NCI-H460 (cell line): ENCODE data around the gene SAPCD1. TPM values are rescaled to one million over a fixed set of nuclear protein-coding genes. Genes with fewer than 3 reads are reported as not detected.
A peak's percentile ranks its signal among the peaks of the same experiment; 100 is the strongest.
"Not testable (repeated sequence)": the region's sequence is repeated elsewhere in the genome, so short reads cannot be mapped to it uniquely, and the experiment has no call there.

Experiments
- DNase-seq: peaks from one replicate; pipeline ENCODE4 v3.0.0-alpha.2; 2016; ENCODE audit warnings: low read depth; ENCODE audit errors: extremely low read depth
- small RNA-seq, 2 experiments: library from RNA; depleted of rRNA; stranded (forward); fragments of <200 nt; gene quantifications; one replicate each; pipeline ENCODE3, GENCODE V24; 2014
- total RNA-seq: library from RNA; depleted of rRNA; stranded (reverse); fragments of >200 nt; shearing (Covaris generic); gene quantifications from 2 replicates; pipeline ENCODE4 v1.2.3, GENCODE V29; 2014; rRNA removed

SAPCD1 gene
- total RNA-seq, 1 experiment from 2014 or later: 4.7 TPM

GRCh38 chr6:31794866-31795615 is 32.6 kb downstream of the SAPCD1 start:
- no peak for DNase-seq

- peak; percentile 83 for DNase-seq
Measured at GRCh38 chr6:31795616-31796298, 33.3 kb downstream of the SAPCD1 start, which contains the start of gene VARS1. Gene VARS1, minus strand, starts transcription at chr6:31795752. Its CDS starts 535 bp downstream, at chr6:31795217.

- DNase-seq: no peak
Measured at GRCh38 chr6:31796993-31797385, 34.5 kb downstream of the SAPCD1 start.

- no peak for DNase-seq
Measured at GRCh38 chr6:31797588-31797987, 35.1 kb downstream of the SAPCD1 start.

- no peak for DNase-seq
Measured at GRCh38 chr6:31799781-31800180, 37.3 kb downstream of the SAPCD1 start.

- DNase-seq: not testable (repeated sequence)
Measured at GRCh38 chr6:31801031-31801927, 38.8 kb downstream of the SAPCD1 start.

GRCh38 chr6:31805939-31806469 is 43.5 kb downstream of the SAPCD1 start:
- DNase-seq: no peak

GRCh38 chr6:31806470-31807272 is 44.2 kb downstream of the SAPCD1 start, which contains the start of gene LSM2:
Gene LSM2, minus strand, starts transcription at chr6:31806966. Its CDS starts 209 bp downstream, at chr6:31806757.
- DNase-seq: peak; percentile 91

GRCh38 chr6:31808599-31808998 is 46.1 kb downstream of the SAPCD1 start:
- DNase-seq: not testable (repeated sequence)

GRCh38 chr6:31811645-31812044 is 49.2 kb downstream of the SAPCD1 start:
- no peak for DNase-seq

- no peak for DNase-seq
Measured at GRCh38 chr6:31813465-31813849, 51.0 kb downstream of the SAPCD1 start.

Small RNAs within 50 kb of the gene (small RNA-seq; reads per million reads assigned to genes)
- gene LY6G6D: 0 reads per million in 2 experiments
- gene MSH5-SAPCD1: 0 reads per million in 2 experiments
- gene RF00019: 0 reads per million in 2 experiments
- 0 to 0.06 reads per million in 2 experiments for gene RNU6-850P
- gene SAPCD1: 0 reads per million in 2 experiments

Other genes starting within 250 kb of the SAPCD1 start
- gene MCCD1, start 233.7 kb upstream of the SAPCD1 start, total RNA-seq: not detected in 2 replicates
- 488 and 493 TPM in 2 replicates for gene DDX39B, start 220.7 kb upstream of the SAPCD1 start, total RNA-seq
- gene ATP6V1G2, start 216.0 kb upstream of the SAPCD1 start, total RNA-seq: 0.23 and 0.27 TPM in 2 replicates
- 20.5 and 20.6 TPM in 2 replicates for gene NFKBIL1, start 215.0 kb upstream of the SAPCD1 start, total RNA-seq
- not detected in 2 replicates for gene LTA, start 190.4 kb upstream of the SAPCD1 start, total RNA-seq
- not detected in 2 replicates for gene TNF, start 187.1 kb upstream of the SAPCD1 start, total RNA-seq
- gene LTB, start 180.2 kb upstream of the SAPCD1 start, total RNA-seq: not detected in 2 replicates
- gene LST1, start 176.4 kb upstream of the SAPCD1 start, total RNA-seq: not detected in 2 replicates
- not detected in 2 replicates for gene NCR3, start 169.7 kb upstream of the SAPCD1 start, total RNA-seq
- not detected in 2 replicates for gene AIF1, start 147.4 kb upstream of the SAPCD1 start, total RNA-seq
- 68.9 and 72.2 TPM in 2 replicates for gene PRRC2A, start 141.9 kb upstream of the SAPCD1 start, total RNA-seq
- 113 and 133 TPM in 2 replicates for gene BAG6, start 110.0 kb upstream of the SAPCD1 start, total RNA-seq
- 2.4 and 2.8 TPM in 2 replicates for gene APOM, start 106.8 kb upstream of the SAPCD1 start, total RNA-seq
- 10.1 and 10.9 TPM in 2 replicates for gene C6orf47, start 101.9 kb upstream of the SAPCD1 start, total RNA-seq
- gene GPANK1, start 97.7 kb upstream of the SAPCD1 start, total RNA-seq: 11.6 and 11.7 TPM in 2 replicates
- 110 and 131 TPM in 2 replicates for gene CSNK2B, start 96.6 kb upstream of the SAPCD1 start, total RNA-seq
- 1.9 and 2.8 TPM in 2 replicates for gene LY6G5B, start 92.7 kb upstream of the SAPCD1 start, total RNA-seq
- 0.95 and 1.3 TPM in 2 replicates for gene LY6G5C, start 81.6 kb upstream of the SAPCD1 start, total RNA-seq
- 40.5 and 55.7 TPM in 2 replicates for gene ABHD16A, start 59.3 kb upstream of the SAPCD1 start, total RNA-seq
- gene LY6G6F, start 55.8 kb upstream of the SAPCD1 start, total RNA-seq: not detected in 2 replicates
- gene LY6G6D, start 47.3 kb upstream of the SAPCD1 start, total RNA-seq: not detected in 2 replicates
- not detected in 2 replicates for gene LY6G6C, start 40.9 kb upstream of the SAPCD1 start, total RNA-seq
- not detected in 2 replicates for gene MPIG6B, start 39.3 kb upstream of the SAPCD1 start, total RNA-seq
- 16.4 and 19.1 TPM in 2 replicates for gene DDAH2, start 33.4 kb upstream of the SAPCD1 start, total RNA-seq
- 376 and 448 TPM in 2 replicates for gene CLIC1, start 26.1 kb upstream of the SAPCD1 start, total RNA-seq
- 18.6 and 19.8 TPM in 2 replicates for gene MSH5, start 22.7 kb upstream of the SAPCD1 start, total RNA-seq
- 0.47 and 0.81 TPM in 2 replicates for gene VWA7, start 14.7 kb downstream of the SAPCD1 start, total RNA-seq
- 42.1 and 46.7 TPM in 2 replicates for gene VARS1, start 33.1 kb downstream of the SAPCD1 start, total RNA-seq
- gene LSM2, start 44.3 kb downstream of the SAPCD1 start, total RNA-seq: 62.6 and 64.3 TPM in 2 replicates
- gene HSPA1L, start 52.6 kb downstream of the SAPCD1 start, total RNA-seq: 0.82 and 1.0 TPM in 2 replicates
- gene HSPA1A, start 52.9 kb downstream of the SAPCD1 start, total RNA-seq: 43.3 and 46.7 TPM in 2 replicates
- 58.3 and 60.4 TPM in 2 replicates for gene HSPA1B, start 65.1 kb downstream of the SAPCD1 start, total RNA-seq
- gene NEU1, start 100.2 kb downstream of the SAPCD1 start, total RNA-seq: 24.6 and 25.2 TPM in 2 replicates
- 0.07 TPM in 1 of 2 replicates, not detected in the other for gene SLC44A4, start 116.3 kb downstream of the SAPCD1 start, total RNA-seq
- gene EHMT2, start 135.0 kb downstream of the SAPCD1 start, total RNA-seq: 19.3 and 19.9 TPM in 2 replicates
- 1.8 and 2.8 TPM in 2 replicates for gene ZBTB12, start 139.4 kb downstream of the SAPCD1 start, total RNA-seq
- 0.20 and 0.69 TPM in 2 replicates for gene C2, start 165.1 kb downstream of the SAPCD1 start, total RNA-seq
- gene CFB, start 183.4 kb downstream of the SAPCD1 start, total RNA-seq: not detected in 2 replicates
- gene NELFE, start 196.3 kb downstream of the SAPCD1 start, total RNA-seq: 105 and 108 TPM in 2 replicates
- 22.1 and 24.1 TPM in 2 replicates for gene SKIC2, start 196.5 kb downstream of the SAPCD1 start, total RNA-seq
- gene DXO, start 209.5 kb downstream of the SAPCD1 start, total RNA-seq: 19.4 and 21.1 TPM in 2 replicates
- gene C4A, start 219.4 kb downstream of the SAPCD1 start, total RNA-seq: 0.42 and 0.81 TPM in 2 replicates